Activated CD4-positive, alpha-beta T cell treated with anti-CD3 and anti-CD28 coated beads for 48 hours (primary cell): ENCODE results near the gene GRIK2.
"Not testable (repeated sequence)": the region's sequence is repeated elsewhere in the genome, so short reads cannot be mapped to it uniquely, and the experiment has no call there.

Experiments
- DNase-seq: peaks from one replicate; pipeline ENCODE4 v3.0.0-alpha.2; 2020

GRIK2 gene

GRCh38 chr6:101393251-101393828 lies at the start of gene GRIK2:
TSS of gene GRIK2 (plus strand) at chr6:101393708.
- peak; percentile 49 for DNase-seq

GRCh38 chr6:101344885-101345284 lies 48.6 kb upstream of the GRIK2 start:
- no peak for DNase-seq

- no peak for DNase-seq
Measured at GRCh38 chr6:101348816-101349215, 44.7 kb upstream of the GRIK2 start.

DNA sequence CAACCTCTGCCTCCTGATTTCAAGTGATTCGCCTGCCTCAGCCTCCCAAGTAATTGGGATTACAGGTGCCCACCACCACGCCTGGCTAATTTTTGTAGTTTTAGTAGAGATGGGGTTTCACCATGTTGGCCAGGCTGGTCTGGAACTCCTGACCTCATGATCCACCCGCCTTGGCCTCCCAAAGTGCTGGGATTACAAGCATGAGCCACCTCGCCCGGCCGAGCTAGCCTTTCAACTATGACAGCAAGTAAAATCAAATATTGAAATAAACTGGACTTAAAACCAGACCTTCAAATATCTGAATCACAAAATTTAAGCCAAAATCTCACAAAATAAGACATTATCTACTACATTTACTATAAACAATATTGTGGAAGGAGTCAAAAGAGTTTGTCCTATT lies 42.9 kb upstream of the GRIK2 start:
- DNase-seq: not testable (repeated sequence)

DNA sequence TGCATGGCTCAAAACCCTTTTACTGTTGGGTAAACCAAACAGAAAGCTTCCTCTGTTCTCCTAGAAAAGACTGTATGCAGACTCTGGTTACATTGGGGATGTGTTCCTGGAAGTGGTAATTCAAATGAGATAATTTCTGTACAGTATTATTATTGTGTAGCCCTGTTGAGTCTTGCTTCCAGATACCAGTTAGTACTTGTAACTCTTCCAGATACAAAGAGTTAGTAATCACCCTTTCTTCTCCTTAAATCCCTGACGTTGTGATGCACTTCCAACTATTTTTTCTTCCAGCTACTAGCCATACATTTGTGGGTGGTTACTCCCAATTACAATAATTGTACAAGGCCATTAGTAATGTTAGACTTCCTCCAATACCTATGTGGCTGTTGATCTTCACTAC lies 42.3 kb upstream of the GRIK2 start:
- no peak for DNase-seq

- no peak for DNase-seq
Measured at GRCh38 chr6:101352316-101352715, 41.2 kb upstream of the GRIK2 start.

GRCh38 chr6:101365181-101365580 lies 28.3 kb upstream of the GRIK2 start:
- DNase-seq: no peak

DNA sequence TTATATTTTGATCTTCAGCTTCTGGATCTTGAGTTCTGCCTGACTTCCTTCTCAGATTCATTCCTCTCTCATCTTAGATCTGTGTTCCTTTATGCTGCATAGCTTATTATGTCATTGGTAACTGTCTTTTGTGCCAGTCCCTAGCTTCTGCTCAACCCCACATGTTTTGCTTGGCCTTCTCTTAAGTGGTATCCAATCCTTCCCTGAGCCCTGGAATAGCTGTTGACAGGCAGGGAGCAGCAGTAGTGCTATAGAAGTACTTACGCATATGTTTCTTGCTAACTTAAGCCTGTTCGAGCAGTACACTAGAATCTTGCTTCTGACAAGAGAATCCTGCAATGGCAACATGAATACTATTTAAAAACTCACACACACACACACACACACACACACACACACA lies 13.6 kb upstream of the GRIK2 start:
- no peak for DNase-seq

- no peak for DNase-seq
Measured at GRCh38 chr6:101380897-101381630, 12.4 kb upstream of the GRIK2 start.

- not testable (repeated sequence) for DNase-seq
Measured at GRCh38 chr6:101383747-101384146, 9.8 kb upstream of the GRIK2 start.

GRCh38 chr6:101386982-101387381 lies 6.5 kb upstream of the GRIK2 start:
- DNase-seq: no peak

- no peak for DNase-seq
Measured at GRCh38 chr6:101391772-101392585, 1.5 kb upstream of the GRIK2 start.

DNA sequence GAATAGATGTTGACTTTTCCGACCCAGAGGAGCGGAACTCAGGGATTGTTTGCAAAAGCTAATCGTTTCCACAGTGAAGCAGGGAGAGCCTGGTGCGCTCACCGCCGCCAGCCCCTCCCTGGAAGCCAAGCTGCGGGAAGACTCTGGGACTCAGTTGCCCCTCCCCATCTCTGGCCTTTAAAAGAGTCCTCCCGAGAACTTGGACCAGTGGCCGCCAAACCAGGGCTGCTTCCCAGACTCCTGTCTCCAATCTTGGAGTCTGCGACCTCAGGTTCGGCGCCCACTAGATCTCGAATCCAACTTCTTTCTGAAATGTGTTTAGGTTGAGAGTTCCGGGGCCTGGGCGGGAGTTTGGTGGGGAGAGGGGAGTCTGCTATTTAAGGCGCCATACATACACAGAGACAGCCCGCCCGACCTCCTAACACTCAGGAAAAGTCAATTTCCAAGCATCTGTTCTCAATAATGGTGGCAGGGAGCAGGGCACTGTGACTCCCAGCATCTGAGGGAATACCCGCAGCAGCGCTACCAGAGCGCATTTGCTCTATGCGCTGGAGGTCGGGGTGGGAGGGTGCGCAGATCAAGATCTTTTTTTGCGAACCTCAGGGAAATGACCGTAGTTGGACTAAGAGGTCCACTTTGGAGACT lies 800 bp upstream of the GRIK2 start:
- no peak for DNase-seq

DNA sequence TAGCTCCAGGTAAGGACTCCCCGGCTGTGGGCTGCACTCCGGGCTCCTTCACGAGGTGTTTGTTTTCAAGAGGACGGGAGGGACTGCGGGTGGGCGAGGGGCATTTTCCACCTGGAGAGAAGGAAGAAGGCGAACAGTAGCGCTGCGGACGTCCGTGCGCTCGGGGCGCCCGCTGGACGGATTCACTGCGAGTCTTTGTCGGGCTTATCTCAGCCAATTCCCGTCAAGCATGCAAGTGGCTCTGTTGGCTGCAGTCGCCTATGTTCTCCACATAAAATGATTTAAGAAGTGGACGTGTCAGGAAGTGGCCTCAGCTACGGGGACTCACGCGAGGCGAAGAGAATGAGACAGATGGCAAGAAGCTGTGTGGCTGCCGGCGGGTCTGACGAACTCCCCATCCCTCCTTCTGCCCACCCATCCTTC lies 332 bp downstream of the GRIK2 start:
- no peak for DNase-seq

GRCh38 chr6:101394936-101395335 lies 1.4 kb downstream of the GRIK2 start:
- DNase-seq: no peak

DNA sequence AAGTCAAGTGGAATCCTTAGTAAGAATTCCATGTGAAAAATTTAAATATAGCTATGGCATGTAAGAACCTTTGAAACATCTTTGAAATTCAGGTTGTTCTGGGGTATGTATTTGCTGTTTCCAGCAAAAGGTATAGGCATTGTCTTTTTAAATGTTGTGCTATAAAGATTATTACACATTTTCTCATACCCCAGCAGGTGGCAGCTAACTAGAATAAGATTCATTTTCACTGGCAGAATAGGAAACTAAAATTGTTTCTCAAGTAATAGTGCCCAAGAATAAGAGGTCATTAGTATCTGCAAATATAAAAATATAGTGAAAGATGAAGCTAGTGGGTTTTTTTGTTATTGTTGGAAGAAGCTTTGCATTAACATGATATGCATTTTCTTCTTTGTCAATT lies 1.8 kb downstream of the GRIK2 start:
- no peak for DNase-seq

DNA sequence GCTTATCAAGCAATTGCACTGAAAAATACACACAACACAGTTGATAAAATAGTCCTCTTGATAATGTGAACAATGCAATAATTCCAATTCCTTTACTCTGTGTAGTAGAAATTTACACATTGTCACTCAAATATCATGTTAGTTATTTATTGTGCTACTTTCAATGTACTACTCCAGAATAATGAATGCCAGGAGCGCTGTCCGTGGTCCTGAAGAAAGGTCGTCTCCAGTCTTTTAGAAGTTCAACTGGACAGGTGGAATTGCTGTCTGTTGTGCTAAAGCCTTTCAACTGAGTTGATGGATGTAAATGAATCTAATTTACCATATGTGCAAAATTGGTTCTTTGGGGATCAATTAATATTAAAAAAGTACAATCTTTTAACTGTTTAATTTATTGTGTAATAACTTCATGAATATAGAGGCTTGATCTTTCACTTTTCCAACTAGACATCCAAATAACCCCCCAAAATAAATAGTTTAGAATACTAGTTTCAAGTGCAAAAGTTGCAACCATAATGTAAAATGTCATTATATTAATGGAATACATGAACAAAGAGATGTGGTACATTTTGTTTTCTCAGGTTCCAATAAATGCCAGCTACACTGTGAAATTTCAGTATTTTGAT lies 3.2 kb downstream of the GRIK2 start:
- DNase-seq: peak; percentile 53

DNA sequence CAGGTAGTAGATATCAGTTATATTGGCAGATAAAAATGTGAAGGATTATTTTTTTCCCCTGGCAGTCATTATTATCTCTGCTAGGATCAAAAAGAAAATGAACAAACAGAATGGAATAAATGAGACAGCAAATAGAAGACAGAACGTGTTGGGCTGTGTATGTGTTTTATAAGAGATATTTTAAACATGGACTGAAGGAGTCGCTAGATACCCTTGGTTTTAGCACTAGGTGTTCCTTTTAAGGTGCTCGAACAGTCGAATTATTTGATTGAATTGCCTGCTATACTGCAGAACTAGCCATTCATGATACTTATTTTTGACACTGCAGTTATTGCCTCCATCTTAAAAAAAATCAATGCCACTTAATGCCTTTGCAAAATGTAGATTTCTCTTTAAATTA lies 3.7 kb downstream of the GRIK2 start:
- no peak for DNase-seq

GRCh38 chr6:101398716-101399615 lies 5.5 kb downstream of the GRIK2 start:
- no peak for DNase-seq

- DNase-seq: no peak
Measured at GRCh38 chr6:101399616-101400162, 6.2 kb downstream of the GRIK2 start.

- DNase-seq: no peak
Measured at GRCh38 chr6:101400326-101401135, 7.0 kb downstream of the GRIK2 start.
